Measurements from ENCODE around the gene STX10.
"Not testable (repeated sequence)": the region's sequence is repeated elsewhere in the genome, so short reads cannot be mapped to it uniquely, and the experiment has no call there.

STX10 gene

DNA sequence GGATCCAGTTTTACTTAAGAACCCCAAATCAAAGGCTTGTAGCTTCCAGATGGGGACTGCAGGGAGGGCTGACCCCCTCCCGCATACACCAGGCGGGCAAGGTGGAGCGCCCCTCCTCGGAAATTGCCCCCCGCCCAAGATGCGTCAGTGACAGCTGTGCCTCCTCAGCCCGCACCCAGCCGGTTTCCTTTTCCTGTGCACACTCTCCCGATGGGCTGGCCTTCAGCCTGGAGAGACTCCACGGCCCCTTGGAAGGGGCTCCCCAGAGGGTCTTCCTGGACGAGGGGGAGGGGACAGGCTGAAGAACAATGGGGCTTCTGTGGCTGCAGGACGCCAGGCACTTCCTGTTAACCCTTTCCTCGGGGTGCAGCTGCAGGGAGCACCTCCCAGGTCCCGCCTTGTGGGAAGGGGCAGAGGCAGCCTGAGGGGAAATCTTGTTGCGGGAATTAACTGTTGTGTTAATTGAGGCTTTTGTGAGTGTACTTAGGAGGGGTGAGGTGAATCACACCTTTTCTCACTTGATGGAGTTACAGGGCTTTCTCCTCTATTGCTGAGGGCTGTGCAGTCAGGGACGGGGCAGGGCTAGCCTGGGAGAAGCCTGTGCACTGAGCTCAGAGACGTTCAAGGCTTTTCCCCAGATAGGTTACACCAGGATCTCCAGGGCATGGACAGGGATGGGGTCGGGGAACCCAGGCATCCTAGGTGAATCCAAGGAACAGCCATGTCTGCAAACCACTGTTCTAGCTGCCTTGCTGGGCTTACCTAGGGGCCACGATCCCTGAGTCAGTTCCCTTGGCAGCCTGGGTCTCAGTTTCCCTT is 14.4 kb upstream of the STX10 start:
- DNase-seq (ENCODE audit: low spot score) = peak; percentile 87

DNA sequence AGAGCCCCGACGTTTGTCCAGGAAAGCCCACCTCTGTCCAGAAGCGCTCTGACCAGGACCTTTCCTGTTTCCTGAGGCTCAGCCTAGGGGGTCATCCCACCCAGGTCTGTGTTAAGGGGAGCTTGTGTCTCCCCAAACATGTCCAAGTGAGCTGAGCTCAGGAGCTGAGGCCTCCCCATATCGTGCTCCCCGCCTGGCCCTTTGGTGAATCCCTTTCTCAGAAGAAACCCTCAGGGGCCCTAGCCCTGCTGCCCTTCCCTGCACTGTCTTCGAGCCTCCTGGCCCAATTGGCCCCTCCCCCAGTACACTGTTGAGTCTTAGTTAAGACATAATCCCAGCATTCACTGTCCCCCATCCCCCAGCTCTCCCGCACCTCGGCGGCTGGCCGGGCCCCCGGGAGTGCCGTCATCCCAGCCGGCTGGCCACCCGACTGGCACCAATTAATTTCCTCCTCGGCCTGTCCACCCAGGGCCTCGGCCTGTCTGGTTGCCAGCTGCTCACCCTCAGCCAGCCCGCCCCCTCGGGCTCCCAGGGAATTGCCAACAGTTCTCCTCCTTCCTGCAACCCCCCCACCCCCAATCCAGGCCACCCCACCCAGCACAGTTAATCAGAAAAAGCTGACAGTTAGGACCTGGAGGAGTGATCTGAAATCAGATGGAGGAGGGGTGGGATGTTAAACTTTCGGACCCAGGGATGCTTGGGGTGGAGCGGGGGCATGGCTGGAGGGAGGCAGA is 13.6 kb upstream of the STX10 start:
- peak; percentile 74 for DNase-seq (ENCODE audit: low spot score)

- peak; percentile 94 for DNase-seq (ENCODE audit: low spot score)
Observed at GRCh38 chr19:13162724-13163608, 12.8 kb upstream of the STX10 start.

DNA sequence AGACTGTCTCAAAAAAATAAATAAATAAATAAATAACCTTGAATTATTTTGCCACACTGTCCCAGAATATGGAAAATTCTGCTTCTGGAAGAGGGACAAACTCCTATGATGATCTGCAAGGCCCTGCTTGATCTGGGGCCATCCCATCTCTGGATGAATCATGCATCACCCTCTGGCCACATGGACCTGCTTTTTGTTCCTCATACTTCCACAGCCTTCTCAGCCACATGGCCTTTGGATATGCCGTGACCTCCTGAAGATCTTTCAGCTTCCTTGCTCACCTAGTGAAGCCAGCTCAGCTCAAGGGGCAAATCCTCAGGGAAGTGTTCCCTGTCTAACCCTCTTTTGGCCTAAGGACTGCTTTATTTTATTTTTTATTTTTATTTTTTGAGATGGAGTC is 10.4 kb upstream of the STX10 start:
- no peak for DNase-seq (ENCODE audit: low spot score)

GRCh38 chr19:13159713-13160112 is 9.5 kb upstream of the STX10 start:
- no peak for DNase-seq (ENCODE audit: low spot score)

DNA sequence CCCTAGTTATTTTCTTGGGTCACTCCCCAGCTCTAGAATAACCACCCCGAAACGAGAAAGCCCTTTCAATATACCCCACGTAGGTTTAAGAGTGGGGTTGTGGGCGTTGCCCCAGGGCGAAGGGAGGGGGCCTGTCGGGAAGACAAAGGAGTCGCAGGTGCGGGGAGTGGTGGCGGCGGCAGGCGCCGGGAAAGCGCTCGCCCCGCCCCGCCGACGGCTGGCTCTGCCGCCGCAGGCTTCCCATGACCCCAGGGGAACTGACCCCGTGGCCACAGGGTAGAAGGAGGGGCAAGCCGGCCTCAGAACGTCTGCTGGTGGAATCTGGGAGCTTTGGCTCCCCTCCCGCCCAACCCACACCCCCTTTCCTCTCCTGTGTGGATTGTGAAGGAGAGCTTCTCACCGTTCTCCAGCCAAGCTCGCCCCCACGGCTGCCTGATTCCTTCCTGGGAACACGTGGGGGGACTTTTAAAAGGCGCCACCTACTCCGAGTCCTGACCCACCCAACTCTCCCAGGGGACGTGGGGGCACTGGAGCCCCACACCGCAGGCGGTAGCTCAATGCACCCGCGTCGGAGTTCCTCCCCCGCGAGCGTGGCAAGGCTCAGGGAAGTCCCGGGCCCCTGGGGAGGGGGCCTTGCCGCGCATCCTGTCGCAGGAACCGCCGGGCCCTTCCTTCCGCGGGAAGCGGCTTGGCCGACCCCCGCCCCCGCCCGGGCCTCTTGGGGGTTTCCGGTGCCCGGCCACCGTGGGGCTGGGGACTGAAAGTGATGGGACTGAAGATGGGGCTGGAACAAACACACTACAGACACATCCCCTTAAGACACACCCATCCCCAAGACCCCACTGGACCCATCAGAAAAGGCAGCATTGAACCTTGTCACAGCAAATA is 5.5 kb upstream of the STX10 start:
- DNase-seq (ENCODE audit: low spot score) = peak; percentile 89

- no peak for DNase-seq (ENCODE audit: low spot score)
Observed at GRCh38 chr19:13154911-13155471, 4.8 kb upstream of the STX10 start.

DNA sequence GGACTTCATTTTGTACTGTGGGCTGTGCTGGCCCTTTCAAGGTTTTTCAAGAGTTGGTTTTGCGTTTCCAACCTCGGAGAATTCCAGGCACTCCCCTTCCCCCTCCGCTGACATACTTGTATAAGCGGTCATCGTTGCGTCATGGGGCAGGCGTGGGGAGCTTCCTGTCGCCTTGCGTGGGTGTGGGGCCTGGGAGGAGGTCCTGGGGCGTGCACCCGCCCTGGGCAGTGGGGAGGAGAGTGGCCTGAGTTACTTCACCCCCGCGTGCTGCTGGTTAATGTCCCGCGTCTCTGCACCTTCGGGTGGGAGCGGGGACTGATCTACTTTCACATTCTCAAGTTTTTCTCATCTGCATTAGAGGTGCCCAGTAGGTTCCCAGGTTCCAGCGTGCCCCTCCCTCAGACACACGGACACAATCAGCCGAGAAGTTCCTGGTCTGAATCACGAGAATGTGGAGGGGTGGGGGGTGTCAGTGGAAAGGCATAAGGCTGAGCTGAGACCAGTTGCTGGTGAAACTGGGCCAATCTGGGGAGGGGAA is 4.1 kb upstream of the STX10 start:
- peak; percentile 84 for DNase-seq (ENCODE audit: low spot score)

DNA sequence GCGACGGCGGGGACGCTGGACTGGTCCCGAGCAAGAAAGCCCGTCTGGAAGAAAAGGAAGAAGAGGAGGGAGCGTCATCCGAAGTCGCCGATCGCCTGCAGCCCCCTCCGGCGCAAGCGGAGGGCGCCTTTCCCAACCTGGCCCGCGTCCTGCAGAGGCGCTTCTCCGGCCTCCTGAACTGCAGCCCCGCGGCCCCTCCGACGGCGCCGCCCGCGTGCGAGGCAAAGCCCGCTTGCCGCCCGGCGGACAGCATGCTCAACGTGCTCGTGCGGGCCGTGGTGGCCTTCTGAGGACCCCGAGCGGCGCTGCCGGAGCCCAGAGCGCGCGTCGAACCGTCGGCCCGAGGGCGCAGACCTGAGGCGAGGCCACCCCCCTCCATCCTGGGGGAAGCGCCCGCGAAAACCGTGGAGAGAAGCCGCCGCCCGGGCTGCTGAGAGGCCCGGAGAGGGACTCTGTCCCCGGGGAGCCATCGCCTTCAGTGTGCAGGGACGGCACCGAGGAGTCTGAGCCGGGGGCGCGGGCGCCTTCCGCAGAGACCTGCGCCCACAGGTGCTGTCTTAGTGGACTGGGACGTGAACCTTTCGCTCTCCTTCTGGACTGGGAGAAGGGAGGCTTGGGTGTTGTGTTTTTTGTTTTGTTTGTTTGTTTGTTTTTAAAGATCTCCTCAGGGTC is 3.5 kb upstream of the STX10 start:
- no peak for DNase-seq (ENCODE audit: low spot score)

DNA sequence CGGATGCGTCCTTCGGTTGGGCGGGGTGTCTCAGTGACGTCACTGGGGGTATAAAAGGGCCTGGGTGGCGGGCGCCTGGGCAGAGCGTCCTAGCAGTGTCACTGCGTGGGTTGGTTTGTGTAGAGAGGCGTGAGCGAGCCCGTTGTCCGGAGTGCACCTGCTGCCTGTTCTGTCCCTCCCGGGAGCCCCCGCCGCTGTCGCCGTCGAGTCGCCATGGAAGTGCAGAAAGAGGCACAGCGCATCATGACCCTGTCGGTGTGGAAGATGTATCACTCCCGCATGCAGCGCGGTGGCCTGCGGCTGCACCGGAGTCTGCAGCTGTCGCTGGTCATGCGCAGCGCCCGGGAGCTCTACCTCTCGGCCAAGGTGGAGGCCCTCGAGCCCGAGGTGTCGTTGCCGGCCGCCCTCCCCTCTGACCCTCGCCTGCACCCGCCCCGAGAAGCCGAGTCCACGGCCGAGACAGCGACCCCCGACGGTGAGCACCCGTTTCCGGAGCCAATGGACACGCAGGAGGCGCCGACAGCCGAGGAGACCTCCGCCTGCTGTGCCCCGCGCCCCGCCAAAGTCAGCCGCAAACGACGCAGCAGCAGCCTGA is 2.9 kb upstream of the STX10 start:
- peak; percentile 94 for DNase-seq (ENCODE audit: low spot score)

GRCh38 chr19:13152356-13152973 is 2.3 kb upstream of the STX10 start:
- no peak for DNase-seq (ENCODE audit: low spot score)

DNA sequence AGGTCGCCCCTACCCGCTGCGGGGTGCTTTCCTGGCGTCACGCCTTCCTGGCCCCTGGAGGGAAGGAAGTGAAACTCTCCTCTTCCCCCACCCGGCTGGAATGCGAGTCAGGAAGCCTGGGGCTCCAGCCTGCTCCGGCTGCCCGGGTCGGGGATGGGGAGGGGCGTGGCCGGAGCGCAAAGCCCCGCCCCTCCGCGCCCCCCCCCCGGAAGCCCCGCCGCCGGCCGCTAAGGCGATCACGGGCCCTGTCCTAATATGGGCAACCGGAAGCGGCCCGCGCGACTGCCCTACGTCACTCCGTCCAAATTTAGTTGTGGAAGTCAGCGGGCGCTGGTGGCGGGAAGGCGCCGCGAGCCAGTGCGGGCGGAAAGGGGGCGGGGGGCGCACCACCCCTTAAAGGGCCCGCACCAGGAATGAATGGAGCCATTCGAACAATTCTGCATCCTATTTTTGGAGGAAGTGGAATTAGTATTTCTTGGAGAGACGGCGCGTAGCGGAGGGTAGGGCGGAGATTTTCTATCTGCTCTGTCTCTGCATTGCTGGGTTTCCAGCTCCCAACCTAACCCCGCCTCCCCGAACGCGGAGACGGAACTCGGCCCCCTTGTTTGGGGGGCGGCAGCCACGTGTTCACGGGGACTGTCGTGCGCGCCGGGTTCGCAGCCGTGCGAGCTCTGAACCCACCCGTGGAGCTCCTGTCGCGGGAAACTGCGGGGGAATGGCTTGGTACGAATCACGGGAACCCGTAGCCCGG is 1.6 kb upstream of the STX10 start:
- peak; percentile 98 for DNase-seq (ENCODE audit: low spot score)

DNA sequence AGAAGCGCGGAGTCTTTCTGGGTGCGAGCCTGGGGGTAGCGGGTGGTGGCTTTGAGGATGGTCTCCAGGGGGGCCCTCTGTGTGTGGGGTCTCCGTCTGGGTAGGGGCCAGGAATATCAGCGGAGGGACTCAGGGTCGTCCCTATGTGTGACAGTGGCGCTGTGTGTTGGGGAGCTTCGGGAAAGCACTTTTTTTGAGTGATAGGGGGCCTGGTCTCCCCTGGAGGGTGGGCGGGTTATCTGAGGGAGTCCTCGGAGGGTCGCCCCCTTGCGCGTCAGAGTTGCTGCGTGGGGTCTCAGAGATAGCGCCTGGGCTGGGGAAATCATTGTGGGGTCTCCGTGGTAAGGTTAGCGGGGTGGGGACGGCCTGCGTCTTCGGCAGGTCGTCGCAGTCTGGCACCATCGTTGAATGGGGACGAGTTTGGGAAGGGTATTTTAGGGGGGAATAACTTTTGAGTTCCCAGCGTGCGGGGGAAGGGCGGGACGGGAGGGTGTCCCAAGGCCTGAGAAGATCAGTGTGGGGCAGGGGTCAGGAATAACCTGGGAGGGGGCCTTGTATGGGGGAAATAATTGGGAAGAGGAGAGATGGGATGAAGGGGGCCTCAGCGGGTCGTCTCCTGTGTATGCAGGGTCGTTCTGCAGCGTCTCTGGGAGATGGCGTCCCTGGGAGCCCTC is 893 bp upstream of the STX10 start:
- peak; percentile 25 for DNase-seq (ENCODE audit: low spot score)

GRCh38 chr19:13149628-13150186 is 468 bp downstream of the STX10 start:
- peak; percentile 64 for DNase-seq (ENCODE audit: low spot score)

DNA sequence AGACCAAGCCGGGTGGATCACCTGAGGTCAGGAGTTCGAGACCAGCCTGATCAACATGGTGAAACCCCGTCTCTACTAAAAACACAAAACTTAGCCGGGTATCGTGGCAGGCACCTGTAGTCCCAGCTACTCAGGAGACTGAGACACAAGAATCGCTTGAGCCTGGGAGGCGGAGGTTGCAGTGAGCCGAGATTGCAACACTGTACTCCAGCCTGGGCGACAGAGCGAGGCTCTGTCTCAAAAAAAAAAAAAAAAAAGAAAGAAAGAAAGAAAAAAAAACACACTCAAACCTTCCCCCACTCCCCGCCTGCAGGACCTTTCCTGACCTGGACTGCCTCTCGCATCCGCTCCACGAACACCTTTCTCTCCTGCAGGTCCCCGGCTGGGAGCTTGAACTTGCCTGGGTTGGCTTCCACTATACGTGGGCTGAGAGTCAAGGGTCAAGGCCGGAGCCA is 975 bp downstream of the STX10 start:
- DNase-seq (ENCODE audit: low spot score) = not testable (repeated sequence)

GRCh38 chr19:13146763-13147563 is 3.2 kb downstream of the STX10 start:
- DNase-seq (ENCODE audit: low spot score) = no peak

Measured in SW480 (cell line).